ENCODE measurements around the gene LZTS2.

The LZTS2 gene

DNA sequence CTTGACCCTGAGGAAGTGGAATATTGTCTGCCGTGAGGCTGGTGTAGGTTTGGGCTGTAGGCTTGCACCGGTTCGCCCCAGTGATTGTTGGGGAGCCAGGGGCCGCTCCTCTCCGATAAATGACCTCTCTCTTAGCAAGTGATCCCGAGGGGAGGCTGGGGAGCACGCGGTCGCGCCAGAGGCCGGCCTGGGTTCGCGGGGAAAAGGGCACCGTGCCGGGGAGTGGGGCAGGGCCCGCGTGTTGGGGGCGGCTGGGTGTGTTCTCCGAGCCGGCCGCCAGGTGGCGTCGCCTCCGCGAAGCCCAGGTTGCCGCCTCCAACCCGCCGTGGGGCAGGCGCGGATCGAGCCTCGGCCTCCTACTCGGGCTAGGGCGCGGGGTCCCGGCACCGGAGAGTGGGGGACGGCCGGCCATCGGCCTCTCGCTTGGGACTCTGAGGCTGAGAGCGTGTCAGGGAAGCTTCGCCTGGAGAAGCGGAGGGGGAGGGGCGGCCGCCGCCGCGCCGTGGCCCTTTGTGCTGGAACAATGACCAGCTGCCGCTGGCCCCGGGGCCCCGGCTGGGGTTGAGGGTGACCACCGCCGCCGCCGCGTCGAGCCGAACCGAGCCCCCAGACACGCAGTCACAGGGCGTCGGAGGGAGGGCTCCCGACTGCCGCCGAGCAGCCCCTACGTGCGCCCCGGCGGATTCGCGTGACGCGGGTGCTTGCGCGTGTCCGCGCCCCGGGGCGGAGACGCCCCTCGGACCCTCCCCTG is 442 bp upstream of the LZTS2 start:
- DNase-seq, result peak; percentile 9 to 30

GRCh38 chr10:101000127-101000914 is 713 bp downstream of the LZTS2 start:
- no peak for DNase-seq

- no peak for DNase-seq
Measured at GRCh38 chr10:101000915-101001658, 1.5 kb downstream of the LZTS2 start.

GRCh38 chr10:101001659-101002035 is 2.0 kb downstream of the LZTS2 start:
- DNase-seq, result no peak

GRCh38 chr10:101002456-101002855 is 2.8 kb downstream of the LZTS2 start:
- DNase-seq, result no peak

- DNase-seq, result no peak
Measured at GRCh38 chr10:101003639-101004206, 4.1 kb downstream of the LZTS2 start.

DNA sequence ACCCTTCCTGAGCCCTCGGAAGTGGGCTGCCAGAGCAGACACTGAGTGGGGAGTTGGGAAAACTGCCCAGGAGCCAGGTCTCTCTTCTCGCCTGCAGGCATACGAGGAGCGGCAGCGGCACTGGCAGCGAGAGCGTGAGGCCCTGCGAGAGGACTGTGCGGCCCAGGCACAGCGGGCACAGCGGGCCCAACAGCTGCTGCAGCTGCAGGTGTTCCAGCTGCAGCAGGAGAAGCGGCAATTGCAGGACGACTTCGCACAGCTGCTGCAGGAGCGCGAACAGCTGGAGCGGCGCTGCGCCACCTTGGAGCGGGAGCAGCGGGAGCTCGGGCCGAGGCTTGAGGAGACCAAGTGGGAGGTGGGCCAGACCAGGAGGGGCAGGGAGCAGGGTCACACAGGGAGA is 5.8 kb downstream of the LZTS2 start:
- no peak for DNase-seq

GRCh38 chr10:101005869-101006567 is 6.4 kb downstream of the LZTS2 start:
- no peak for DNase-seq

GRCh38 chr10:101006593-101007098 is 7.0 kb downstream of the LZTS2 start:
- DNase-seq, result no peak

DNA sequence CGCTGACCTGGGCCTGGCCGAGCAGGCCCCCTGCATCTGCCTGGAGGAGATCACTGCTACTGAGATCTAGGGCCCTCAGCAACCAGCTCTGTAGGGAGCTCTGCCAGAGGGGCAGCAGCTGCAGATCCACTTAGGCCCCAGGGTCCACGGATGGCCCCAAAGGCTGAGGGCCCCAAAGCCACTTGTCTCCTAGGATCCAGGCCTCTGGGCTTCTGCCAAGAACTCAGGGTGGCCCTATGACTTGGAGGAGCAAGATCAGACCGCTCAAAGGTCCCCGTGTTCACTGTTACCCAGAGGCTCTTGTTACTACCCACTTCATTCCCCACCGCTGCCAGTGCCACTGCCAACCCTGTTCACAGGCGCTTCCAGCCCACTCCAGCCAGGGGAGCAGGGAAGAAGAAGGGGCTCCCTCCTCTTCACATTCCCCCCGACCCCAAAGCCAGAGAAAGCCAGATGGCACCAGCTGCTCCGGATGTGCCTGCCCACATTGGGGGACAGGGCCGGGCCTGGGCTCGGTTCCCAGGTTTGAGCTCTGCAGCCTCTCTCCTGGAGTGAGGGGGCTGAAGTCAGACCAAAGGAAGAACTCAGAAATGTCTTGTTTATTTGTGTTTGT is 7.6 kb downstream of the LZTS2 start:
- DNase-seq, result no peak

DNA sequence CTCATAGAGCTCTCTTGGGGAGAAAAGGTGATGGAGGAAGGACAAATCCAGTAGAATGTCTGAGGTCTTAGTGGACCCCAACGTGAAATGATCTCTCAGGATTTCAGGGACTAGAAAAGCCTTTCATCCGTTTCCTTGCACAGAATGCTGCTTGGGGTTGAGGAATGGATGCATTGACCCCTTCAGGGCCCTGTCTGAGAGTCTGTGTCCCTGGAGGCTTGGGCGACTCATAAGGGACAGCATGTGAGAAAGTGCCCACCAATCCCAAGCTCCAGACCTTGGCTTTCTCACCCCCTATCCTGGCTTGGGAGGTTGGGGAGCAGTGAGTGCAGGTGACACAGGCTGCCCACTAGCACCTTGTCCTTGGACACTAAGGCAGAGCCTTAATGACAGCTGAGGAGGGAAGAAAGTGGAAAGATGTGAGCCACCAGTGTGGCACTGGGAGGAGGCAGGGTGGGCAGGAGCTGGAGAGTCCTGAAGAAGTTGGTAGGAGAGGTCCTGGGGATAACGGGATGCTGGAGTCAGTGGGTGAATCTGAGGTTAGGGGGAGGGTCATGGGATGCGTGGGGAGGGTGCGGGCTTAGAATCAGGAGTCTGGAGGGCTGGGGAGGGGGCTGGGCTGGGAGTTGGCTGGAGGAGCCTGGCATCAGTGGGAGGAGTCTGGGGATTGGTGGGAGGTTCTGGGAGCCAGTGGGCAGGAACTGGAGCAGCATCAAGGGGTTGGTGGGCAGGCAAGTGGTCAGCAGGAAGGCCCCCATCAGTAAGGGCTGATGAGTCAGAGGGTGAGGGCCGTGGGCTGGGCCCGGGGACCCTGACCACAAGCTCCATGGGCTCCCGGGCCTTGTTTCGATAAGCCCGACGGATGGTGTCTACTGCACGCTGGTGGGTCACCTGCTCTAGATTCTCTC is 8.6 kb downstream of the LZTS2 start:
- no peak for DNase-seq

DNA sequence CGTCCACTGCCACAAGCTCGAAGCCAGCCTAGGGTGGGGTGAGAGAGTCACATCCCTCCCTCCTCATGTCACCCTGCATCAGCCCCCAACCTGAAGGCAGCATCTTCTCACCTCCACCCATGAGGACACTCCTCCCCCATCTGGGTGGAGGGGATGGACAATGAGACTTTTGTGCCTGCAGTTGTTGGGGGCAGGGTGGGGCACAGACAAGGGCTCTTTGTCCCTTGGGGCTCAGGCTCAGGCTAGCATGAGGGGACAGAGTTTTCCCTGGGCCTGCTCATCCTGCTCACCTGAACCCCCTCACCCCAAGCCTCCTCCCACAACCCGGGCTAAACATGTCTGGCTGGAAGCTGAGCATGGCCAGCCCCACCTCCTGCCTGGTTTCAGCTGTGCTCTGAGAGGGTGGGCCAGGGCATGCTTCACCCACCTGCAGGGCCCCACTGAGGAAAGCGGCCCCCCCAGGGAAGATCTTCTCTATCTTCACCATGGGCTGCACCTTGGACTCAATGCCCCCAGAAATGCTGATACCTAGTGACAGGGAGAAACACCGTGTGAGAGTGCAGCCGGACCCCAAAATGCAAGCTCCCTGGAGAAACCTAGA is 9.3 kb downstream of the LZTS2 start:
- DNase-seq, result no peak

- DNase-seq, result no peak
Measured at GRCh38 chr10:101010329-101010728, 10.7 kb downstream of the LZTS2 start.

DNA sequence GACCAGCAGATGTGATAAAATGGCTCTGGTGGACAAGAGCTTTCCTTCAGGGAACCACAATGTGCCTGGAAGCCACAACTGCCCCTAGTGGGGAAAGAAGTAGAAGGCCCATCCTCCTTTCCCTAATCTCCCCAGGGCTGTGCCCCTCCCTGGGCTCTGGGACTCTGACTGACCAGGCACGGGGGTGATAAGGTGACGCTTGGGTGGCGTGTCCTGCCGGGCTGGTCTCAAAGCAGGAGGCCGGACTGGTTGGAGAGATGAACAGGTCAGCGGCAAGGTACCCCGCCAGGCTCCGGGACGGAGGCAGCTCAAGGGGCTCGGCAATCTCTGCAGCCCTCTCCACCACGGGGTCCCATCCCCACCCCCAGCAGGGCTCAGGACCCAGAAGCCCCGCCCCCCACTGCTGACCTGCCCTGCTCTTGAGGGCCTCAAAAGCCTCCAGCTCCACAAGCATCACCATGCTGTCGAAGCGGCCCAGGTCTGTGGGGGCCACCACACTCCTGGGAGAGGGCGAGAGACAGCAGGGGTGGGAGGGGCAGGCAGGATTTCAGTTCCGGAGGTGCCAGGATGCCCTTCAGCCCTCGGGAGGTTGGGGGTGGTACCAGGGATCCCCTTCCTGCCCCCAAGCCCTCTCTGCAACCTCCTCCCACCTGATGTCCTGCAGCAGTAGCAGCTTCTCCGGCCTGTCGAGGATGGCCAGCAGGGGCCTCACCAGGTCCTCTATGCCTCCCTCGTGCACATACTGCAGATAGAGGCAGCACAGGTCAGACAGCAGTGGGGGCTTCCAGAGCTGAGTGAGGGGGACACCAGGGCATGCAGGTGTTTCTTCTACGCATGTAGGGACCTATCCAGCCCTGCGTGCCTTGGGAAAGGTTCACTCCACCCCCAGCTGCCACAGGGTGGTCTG is 12.2 kb downstream of the LZTS2 start:
- no peak for DNase-seq

GRCh38 chr10:101012525-101013364 is 13.1 kb downstream of the LZTS2 start:
- DNase-seq, result peak in 1 of 2 experiments; percentile 30

DNA sequence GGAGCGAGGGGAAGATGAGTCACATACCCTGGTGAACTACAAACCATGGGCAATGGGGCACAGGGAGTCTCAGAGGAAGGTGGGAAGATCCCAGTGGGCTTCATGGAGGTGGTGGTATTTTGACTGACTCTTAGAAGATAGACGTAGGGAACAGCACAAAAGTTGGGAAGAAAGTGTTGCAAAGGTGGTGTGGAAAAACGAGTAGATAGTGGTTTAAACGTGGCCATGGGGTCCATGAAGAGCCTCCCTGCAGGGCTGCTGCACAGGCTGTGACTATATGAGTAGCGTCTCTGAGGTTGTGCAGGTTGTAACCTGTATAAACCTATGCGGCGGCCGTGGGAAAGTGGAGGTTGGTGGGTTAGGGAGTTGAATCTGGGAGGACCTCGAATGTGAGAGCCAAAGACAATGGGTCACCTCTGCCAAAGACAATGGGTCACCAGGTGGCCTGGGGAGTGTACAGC is 13.8 kb downstream of the LZTS2 start:
- DNase-seq, result no peak

- DNase-seq, result peak; percentile 4 to 56
Measured at GRCh38 chr10:101014230-101014884, 14.7 kb downstream of the LZTS2 start.
